ENCODE measurements around the gene CMTM3. TPM values are rescaled to one million over a fixed set of nuclear protein-coding genes. Genes with fewer than 3 reads are reported as not detected.

The CMTM3 gene
- total and polyA plus RNA-seq, 9 of the 15 experiments (the other 6 are each of a cell fraction or from before 2014, with no cell fraction given), result 4.6 to 33.4 (median 17.5) TPM

GRCh38 chr16:66637806-66638205 is 33.3 kb downstream of the CMTM3 start:
- POLR2A ChIA-PET, result interaction anchor here (1.9 kb wide), 1 partner anchor 18 kb away, joined by 4 read pairs; no protein-coding TSS in a partner anchor
- Histone ChIP-seq H3K36me3 (ENCODE audit: control insufficient read depth, insufficient read depth, low read length) (peaks cover 4% of the 10 kb centered on the region; the same call in 1 of the 3 replicates), H3K27me3 (ENCODE audit: control insufficient read depth in 2 of 2, insufficient read depth in 2 of 2, low read length in 2 of 2) (no peaks in the 10 kb centered on the region), H3K9me3 (replicated peaks; ENCODE audit: control insufficient read depth, insufficient read depth, low read depth, low read length) (no peaks in the 10 kb centered on the region), H2AFZ (ENCODE audit: low read depth, low read length) (no peak overlapping the region), H3K79me2 (ENCODE audit: control insufficient read depth, insufficient read depth, low read length) (no peaks in the 10 kb centered on the region), H3K4me1 (replicated peaks in 1 of 2; ENCODE audit: control insufficient read depth in 2 of 2, insufficient read depth in 2 of 2, low read length in 2 of 2) (peaks cover 5 to 16% of the 10 kb centered on the region in 2 experiments), H3K27ac (ENCODE audit: extremely low read depth, low read depth, low read length) (no peak overlapping the region), H3K4me2 (ENCODE audit: insufficient read depth, low read length) (no peak overlapping the region), H4K20me1 (replicated peaks; ENCODE audit: control insufficient read depth, insufficient read depth, low read length) (no peaks in the 10 kb centered on the region), H3K9ac (ENCODE audit: insufficient read depth in 1 of 2, low read depth in 2 of 2, low read length in 2 of 2) (no peak overlapping the region), H3K4me3 (no peak overlapping the region), H3K9me1 (ENCODE audit: control insufficient read depth, insufficient read depth, low read length) (no peaks in the 10 kb centered on the region)
- in situ Hi-C loops (cut with MboI) (no loop called here), intact Hi-C loops (cut with micrococcal nuclease) (no loop called here)
- WGBS (ENCODE audit: insufficient coverage, low coverage, missing lambda C conversion rate), result 54% methylated on average over 3 of the region's 3 CpGs
- CTCF ChIA-PET (ENCODE audit: low intra/inter-chr PET ratio), result no interaction called here
- no peak for ATAC-seq
- no peak for FAIRE-seq
- no peak for DNase-seq (ENCODE audit: extremely low read depth in 1 of 4, low spot score in 3 of 4)
- BruUV-seq (replicated peaks), result no TSS peak
- TF ChIP-seq, protein P1, sequence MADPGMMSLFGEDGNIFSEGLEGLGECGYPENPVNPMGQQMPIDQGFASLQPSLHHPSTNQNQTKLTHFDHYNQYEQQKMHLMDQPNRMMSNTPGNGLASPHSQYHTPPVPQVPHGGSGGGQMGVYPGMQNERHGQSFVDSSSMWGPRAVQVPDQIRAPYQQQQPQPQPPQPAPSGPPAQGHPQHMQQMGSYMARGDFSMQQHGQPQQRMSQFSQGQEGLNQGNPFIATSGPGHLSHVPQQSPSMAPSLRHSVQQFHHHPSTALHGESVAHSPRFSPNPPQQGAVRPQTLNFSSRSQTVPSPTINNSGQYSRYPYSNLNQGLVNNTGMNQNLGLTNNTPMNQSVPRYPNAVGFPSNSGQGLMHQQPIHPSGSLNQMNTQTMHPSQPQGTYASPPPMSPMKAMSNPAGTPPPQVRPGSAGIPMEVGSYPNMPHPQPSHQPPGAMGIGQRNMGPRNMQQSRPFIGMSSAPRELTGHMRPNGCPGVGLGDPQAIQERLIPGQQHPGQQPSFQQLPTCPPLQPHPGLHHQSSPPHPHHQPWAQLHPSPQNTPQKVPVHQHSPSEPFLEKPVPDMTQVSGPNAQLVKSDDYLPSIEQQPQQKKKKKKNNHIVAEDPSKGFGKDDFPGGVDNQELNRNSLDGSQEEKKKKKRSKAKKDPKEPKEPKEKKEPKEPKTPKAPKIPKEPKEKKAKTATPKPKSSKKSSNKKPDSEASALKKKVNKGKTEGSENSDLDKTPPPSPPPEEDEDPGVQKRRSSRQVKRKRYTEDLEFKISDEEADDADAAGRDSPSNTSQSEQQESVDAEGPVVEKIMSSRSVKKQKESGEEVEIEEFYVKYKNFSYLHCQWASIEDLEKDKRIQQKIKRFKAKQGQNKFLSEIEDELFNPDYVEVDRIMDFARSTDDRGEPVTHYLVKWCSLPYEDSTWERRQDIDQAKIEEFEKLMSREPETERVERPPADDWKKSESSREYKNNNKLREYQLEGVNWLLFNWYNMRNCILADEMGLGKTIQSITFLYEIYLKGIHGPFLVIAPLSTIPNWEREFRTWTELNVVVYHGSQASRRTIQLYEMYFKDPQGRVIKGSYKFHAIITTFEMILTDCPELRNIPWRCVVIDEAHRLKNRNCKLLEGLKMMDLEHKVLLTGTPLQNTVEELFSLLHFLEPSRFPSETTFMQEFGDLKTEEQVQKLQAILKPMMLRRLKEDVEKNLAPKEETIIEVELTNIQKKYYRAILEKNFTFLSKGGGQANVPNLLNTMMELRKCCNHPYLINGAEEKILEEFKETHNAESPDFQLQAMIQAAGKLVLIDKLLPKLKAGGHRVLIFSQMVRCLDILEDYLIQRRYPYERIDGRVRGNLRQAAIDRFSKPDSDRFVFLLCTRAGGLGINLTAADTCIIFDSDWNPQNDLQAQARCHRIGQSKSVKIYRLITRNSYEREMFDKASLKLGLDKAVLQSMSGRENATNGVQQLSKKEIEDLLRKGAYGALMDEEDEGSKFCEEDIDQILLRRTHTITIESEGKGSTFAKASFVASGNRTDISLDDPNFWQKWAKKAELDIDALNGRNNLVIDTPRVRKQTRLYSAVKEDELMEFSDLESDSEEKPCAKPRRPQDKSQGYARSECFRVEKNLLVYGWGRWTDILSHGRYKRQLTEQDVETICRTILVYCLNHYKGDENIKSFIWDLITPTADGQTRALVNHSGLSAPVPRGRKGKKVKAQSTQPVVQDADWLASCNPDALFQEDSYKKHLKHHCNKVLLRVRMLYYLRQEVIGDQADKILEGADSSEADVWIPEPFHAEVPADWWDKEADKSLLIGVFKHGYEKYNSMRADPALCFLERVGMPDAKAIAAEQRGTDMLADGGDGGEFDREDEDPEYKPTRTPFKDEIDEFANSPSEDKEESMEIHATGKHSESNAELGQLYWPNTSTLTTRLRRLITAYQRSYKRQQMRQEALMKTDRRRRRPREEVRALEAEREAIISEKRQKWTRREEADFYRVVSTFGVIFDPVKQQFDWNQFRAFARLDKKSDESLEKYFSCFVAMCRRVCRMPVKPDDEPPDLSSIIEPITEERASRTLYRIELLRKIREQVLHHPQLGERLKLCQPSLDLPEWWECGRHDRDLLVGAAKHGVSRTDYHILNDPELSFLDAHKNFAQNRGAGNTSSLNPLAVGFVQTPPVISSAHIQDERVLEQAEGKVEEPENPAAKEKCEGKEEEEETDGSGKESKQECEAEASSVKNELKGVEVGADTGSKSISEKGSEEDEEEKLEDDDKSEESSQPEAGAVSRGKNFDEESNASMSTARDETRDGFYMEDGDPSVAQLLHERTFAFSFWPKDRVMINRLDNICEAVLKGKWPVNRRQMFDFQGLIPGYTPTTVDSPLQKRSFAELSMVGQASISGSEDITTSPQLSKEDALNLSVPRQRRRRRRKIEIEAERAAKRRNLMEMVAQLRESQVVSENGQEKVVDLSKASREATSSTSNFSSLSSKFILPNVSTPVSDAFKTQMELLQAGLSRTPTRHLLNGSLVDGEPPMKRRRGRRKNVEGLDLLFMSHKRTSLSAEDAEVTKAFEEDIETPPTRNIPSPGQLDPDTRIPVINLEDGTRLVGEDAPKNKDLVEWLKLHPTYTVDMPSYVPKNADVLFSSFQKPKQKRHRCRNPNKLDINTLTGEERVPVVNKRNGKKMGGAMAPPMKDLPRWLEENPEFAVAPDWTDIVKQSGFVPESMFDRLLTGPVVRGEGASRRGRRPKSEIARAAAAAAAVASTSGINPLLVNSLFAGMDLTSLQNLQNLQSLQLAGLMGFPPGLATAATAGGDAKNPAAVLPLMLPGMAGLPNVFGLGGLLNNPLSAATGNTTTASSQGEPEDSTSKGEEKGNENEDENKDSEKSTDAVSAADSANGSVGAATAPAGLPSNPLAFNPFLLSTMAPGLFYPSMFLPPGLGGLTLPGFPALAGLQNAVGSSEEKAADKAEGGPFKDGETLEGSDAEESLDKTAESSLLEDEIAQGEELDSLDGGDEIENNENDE (IDR thresholded peaks at IDR 0.05; ENCODE audit: low read depth, low read length), result no peak
- TF ChIP-seq CBX3 (IDR thresholded peaks at IDR 0.05; ENCODE audit: borderline replicate concordance in 1 of 2, low read length in 2 of 2) (no peak), RBM17 (IDR thresholded peaks at IDR 0.05; ENCODE audit: borderline replicate concordance, low read depth, low read length) (no peak), PKNOX1 (IDR thresholded peaks at IDR 0.05) (no peak), CBFA2T3 (IDR thresholded peaks at IDR 0.05) (no peak), SNRNP70 (optimal IDR thresholded peaks at IDR 0.05; ENCODE audit: low read depth, low read length) (no peak)
- TF ChIP-seq, protein P2, sequence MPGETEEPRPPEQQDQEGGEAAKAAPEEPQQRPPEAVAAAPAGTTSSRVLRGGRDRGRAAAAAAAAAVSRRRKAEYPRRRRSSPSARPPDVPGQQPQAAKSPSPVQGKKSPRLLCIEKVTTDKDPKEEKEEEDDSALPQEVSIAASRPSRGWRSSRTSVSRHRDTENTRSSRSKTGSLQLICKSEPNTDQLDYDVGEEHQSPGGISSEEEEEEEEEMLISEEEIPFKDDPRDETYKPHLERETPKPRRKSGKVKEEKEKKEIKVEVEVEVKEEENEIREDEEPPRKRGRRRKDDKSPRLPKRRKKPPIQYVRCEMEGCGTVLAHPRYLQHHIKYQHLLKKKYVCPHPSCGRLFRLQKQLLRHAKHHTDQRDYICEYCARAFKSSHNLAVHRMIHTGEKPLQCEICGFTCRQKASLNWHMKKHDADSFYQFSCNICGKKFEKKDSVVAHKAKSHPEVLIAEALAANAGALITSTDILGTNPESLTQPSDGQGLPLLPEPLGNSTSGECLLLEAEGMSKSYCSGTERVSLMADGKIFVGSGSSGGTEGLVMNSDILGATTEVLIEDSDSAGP (CRISPR knock-in tag; IDR thresholded peaks at IDR 0.05), result no peak
